ENCODE data around the gene EEFSEC. TPM values are rescaled to one million over a fixed set of nuclear protein-coding genes. Genes with fewer than 3 reads are reported as not detected.

EEFSEC gene
- total and polyA plus RNA-seq, 2 experiments from 2014 or later: 10.1 to 16.2 TPM

DNA sequence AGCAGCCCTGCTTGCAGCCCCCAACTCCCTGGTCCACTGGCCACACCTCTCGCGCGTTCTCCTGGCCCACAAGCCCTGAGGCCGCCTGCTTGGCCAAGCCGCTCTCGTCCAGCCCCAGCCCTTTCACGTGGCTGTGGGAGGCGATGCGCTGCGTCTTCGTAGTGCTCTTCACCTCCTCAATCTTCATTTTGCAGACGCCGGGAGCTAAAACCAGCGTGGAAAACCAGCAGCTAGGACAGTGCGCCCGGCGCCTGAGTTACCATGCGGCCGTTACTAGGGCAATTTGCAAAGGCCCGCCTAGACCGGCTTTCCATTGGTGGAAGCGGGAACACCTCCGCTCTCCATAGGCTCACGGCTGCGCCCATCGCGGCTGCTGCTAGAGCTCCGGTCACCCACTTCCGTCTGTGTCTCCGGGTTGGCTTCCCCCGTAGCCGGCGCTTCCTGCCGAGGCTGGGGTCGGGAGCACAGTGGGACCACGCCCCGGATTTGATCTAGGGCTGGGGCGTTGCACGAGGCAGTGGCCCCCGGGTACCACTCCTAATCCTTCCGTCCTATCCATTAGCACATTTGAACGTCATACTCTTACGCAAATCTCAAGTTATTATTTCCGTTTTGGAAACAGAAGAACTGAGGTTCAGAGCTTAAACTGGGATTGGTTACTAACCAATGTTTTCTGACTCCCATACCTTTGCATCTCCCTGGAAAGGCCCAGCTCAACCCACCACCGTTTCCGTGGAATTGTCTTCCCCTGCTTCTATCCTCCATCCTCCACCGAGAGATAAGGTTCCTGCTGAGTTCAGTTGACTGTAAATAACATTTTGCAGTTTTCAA lies 29.5 kb upstream of the EEFSEC start, which contains the start of gene RUVBL1:
TSS of gene RUVBL1 (minus strand) at position 275 of the 831 bp plus-strand sequence. CDS start at position 187, 88 bp downstream.
- Mint-ChIP-seq H3K27ac (peak within 1 kb of the TSS; percentile 100), H3K36me3 (ENCODE audit: low read depth) (peaks cover 13% of the 10 kb centered on the region), H3K4me3 (peak within 1 kb of the TSS; percentile 100), H3K9me3 (no peaks in the 10 kb centered on the region), H3K27me3 (ENCODE audit: insufficient read depth, low read depth, poor library complexity) (no peaks in the 10 kb centered on the region), H3K4me1 (peaks cover 12% of the 10 kb centered on the region)
- peak; percentile 99 for DNase-seq (ENCODE audit: low spot score)
- Histone ChIP-seq H2AFZ (peak within 1 kb of the TSS; percentile 70), H3K36me3 (ENCODE audit: insufficient read depth) (peaks cover 3% of the 10 kb centered on the region; the same call in 1 of the 2 replicates), H3K79me2 (replicated peaks; ENCODE audit: insufficient read depth) (peaks cover 44% of the 10 kb centered on the region), H4K20me1 (replicated peaks; ENCODE audit: insufficient read depth) (peaks cover 17% of the 10 kb centered on the region), H3K4me1 (ENCODE audit: insufficient read depth) (peaks cover 4% of the 10 kb centered on the region; the same call in 1 of the 2 replicates), H3K4me3 (peak within 1 kb of the TSS; percentile 82), H3K4me2 (peak within 1 kb of the TSS; percentile 86), H3K27me3 (ENCODE audit: insufficient read depth) (no peaks in the 10 kb centered on the region), H3K9me2 (ENCODE audit: insufficient read depth) (peaks cover 6% of the 10 kb centered on the region; the same call in 1 of the 2 replicates), H3F3A (replicated peaks; ENCODE audit: low read depth) (peaks cover 4% of the 10 kb centered on the region; the same call in 1 of the 2 replicates), H3K27ac (ENCODE audit: low read depth) (peak within 1 kb of the TSS; percentile 96)
- peak; percentile 99 for ATAC-seq
- TF ChIP-seq, protein P1, sequence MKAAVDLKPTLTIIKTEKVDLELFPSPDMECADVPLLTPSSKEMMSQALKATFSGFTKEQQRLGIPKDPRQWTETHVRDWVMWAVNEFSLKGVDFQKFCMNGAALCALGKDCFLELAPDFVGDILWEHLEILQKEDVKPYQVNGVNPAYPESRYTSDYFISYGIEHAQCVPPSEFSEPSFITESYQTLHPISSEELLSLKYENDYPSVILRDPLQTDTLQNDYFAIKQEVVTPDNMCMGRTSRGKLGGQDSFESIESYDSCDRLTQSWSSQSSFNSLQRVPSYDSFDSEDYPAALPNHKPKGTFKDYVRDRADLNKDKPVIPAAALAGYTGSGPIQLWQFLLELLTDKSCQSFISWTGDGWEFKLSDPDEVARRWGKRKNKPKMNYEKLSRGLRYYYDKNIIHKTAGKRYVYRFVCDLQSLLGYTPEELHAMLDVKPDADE (IDR thresholded peaks at IDR 0.05): peak; percentile 81
- TF ChIP-seq EZH2phosphoT487 (IDR thresholded peaks at IDR 0.05; ENCODE audit: unreplicated experiment) (no peak), NANOG (IDR thresholded peaks at IDR 0.05; ENCODE audit: borderline replicate concordance) (no peak), POLR2AphosphoS5 (IDR thresholded peaks at IDR 0.05; ENCODE audit: low read depth) (peak; percentile 83), CREB1 (CRISPR knock-in tag; IDR thresholded peaks at IDR 0.05; ENCODE audit: low read depth) (peak; percentile 81), STAT1 (IDR thresholded peaks at IDR 0.05; ENCODE audit: unreplicated experiment) (no peak), JUNB (IDR thresholded peaks at IDR 0.05; ENCODE audit: unreplicated experiment) (no peak), ZNF331 (CRISPR knock-in tag; IDR thresholded peaks at IDR 0.05; ENCODE audit: low read depth) (no peak), EZH2 (IDR thresholded peaks at IDR 0.05; ENCODE audit: low read depth, unreplicated experiment) (no peak), ZNF114 (CRISPR knock-in tag; IDR thresholded peaks at IDR 0.05) (no peak)
- TF ChIP-seq, protein P2, sequence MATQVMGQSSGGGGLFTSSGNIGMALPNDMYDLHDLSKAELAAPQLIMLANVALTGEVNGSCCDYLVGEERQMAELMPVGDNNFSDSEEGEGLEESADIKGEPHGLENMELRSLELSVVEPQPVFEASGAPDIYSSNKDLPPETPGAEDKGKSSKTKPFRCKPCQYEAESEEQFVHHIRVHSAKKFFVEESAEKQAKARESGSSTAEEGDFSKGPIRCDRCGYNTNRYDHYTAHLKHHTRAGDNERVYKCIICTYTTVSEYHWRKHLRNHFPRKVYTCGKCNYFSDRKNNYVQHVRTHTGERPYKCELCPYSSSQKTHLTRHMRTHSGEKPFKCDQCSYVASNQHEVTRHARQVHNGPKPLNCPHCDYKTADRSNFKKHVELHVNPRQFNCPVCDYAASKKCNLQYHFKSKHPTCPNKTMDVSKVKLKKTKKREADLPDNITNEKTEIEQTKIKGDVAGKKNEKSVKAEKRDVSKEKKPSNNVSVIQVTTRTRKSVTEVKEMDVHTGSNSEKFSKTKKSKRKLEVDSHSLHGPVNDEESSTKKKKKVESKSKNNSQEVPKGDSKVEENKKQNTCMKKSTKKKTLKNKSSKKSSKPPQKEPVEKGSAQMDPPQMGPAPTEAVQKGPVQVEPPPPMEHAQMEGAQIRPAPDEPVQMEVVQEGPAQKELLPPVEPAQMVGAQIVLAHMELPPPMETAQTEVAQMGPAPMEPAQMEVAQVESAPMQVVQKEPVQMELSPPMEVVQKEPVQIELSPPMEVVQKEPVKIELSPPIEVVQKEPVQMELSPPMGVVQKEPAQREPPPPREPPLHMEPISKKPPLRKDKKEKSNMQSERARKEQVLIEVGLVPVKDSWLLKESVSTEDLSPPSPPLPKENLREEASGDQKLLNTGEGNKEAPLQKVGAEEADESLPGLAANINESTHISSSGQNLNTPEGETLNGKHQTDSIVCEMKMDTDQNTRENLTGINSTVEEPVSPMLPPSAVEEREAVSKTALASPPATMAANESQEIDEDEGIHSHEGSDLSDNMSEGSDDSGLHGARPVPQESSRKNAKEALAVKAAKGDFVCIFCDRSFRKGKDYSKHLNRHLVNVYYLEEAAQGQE (IDR thresholded peaks at IDR 0.05; ENCODE audit: unreplicated experiment): no peak
- TF ChIP-seq, protein P3, sequence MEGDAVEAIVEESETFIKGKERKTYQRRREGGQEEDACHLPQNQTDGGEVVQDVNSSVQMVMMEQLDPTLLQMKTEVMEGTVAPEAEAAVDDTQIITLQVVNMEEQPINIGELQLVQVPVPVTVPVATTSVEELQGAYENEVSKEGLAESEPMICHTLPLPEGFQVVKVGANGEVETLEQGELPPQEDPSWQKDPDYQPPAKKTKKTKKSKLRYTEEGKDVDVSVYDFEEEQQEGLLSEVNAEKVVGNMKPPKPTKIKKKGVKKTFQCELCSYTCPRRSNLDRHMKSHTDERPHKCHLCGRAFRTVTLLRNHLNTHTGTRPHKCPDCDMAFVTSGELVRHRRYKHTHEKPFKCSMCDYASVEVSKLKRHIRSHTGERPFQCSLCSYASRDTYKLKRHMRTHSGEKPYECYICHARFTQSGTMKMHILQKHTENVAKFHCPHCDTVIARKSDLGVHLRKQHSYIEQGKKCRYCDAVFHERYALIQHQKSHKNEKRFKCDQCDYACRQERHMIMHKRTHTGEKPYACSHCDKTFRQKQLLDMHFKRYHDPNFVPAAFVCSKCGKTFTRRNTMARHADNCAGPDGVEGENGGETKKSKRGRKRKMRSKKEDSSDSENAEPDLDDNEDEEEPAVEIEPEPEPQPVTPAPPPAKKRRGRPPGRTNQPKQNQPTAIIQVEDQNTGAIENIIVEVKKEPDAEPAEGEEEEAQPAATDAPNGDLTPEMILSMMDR (conservative IDR thresholded peaks at IDR 0.05; ENCODE audit: low read depth in 2 of 2): 0 out of 4 replicates have a peak, but pooled peaks of 1 of the 2 experiments have one; percentile 1
- TF ChIP-seq, protein P4, sequence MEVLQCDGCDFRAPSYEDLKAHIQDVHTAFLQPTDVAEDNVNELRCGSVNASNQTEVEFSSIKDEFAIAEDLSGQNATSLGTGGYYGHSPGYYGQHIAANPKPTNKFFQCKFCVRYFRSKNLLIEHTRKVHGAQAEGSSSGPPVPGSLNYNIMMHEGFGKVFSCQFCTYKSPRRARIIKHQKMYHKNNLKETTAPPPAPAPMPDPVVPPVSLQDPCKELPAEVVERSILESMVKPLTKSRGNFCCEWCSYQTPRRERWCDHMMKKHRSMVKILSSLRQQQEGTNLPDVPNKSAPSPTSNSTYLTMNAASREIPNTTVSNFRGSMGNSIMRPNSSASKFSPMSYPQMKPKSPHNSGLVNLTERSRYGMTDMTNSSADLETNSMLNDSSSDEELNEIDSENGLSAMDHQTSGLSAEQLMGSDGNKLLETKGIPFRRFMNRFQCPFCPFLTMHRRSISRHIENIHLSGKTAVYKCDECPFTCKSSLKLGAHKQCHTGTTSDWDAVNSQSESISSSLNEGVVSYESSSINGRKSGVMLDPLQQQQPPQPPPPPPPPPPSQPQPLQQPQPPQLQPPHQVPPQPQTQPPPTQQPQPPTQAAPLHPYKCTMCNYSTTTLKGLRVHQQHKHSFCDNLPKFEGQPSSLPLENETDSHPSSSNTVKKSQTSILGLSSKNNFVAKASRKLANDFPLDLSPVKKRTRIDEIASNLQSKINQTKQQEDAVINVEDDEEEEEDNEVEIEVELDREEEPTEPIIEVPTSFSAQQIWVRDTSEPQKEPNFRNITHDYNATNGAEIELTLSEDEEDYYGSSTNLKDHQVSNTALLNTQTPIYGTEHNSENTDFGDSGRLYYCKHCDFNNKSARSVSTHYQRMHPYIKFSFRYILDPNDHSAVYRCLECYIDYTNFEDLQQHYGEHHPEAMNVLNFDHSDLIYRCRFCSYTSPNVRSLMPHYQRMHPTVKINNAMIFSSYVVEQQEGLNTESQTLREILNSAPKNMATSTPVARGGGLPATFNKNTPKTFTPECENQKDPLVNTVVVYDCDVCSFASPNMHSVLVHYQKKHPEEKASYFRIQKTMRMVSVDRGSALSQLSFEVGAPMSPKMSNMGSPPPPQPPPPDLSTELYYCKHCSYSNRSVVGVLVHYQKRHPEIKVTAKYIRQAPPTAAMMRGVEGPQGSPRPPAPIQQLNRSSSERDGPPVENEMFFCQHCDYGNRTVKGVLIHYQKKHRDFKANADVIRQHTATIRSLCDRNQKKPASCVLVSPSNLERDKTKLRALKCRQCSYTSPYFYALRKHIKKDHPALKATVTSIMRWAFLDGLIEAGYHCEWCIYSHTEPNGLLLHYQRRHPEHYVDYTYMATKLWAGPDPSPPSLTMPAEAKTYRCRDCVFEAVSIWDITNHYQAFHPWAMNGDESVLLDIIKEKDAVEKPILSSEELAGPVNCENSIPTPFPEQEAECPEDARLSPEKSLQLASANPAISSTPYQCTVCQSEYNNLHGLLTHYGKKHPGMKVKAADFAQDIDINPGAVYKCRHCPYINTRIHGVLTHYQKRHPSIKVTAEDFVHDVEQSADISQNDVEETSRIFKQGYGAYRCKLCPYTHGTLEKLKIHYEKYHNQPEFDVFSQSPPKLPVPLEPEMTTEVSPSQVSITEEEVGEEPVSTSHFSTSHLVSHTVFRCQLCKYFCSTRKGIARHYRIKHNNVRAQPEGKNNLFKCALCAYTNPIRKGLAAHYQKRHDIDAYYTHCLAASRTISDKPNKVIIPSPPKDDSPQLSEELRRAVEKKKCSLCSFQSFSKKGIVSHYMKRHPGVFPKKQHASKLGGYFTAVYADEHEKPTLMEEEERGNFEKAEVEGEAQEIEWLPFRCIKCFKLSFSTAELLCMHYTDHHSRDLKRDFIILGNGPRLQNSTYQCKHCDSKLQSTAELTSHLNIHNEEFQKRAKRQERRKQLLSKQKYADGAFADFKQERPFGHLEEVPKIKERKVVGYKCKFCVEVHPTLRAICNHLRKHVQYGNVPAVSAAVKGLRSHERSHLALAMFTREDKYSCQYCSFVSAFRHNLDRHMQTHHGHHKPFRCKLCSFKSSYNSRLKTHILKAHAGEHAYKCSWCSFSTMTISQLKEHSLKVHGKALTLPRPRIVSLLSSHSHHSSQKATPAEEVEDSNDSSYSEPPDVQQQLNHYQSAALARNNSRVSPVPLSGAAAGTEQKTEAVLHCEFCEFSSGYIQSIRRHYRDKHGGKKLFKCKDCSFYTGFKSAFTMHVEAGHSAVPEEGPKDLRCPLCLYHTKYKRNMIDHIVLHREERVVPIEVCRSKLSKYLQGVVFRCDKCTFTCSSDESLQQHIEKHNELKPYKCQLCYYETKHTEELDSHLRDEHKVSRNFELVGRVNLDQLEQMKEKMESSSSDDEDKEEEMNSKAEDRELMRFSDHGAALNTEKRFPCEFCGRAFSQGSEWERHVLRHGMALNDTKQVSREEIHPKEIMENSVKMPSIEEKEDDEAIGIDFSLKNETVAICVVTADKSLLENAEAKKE (CRISPR knock-in tag; IDR thresholded peaks at IDR 0.05): no peak
